Measurements from ENCODE around the gene CLPTM1L.
"Not testable (repeated sequence)": the region's sequence is repeated elsewhere in the genome, so short reads cannot be mapped to it uniquely, and the experiment has no call there.

The CLPTM1L gene

GRCh38 chr5:1282993-1283728 is 61.7 kb downstream of the CLPTM1L start:
- not testable (repeated sequence) for DNase-seq (ENCODE audit: low read depth)

GRCh38 chr5:1282131-1282992 is 62.5 kb downstream of the CLPTM1L start:
- no peak for TF ChIP-seq CTCF (IDR thresholded peaks at IDR 0.05; ENCODE audit: insufficient read depth, low read depth, low read length, missing control alignments)
- H3K4me3 ChIP-seq (ENCODE audit: low read length): no peak overlapping the region
- DNase-seq (ENCODE audit: low read depth): peak; percentile 56

More at GRCh38 chr5:1282993-1283728, 61.7 kb downstream of the CLPTM1L start:
- H3K4me3 ChIP-seq (ENCODE audit: low read length): not testable (repeated sequence)

GRCh38 chr5:1281038-1281882 is 63.6 kb downstream of the CLPTM1L start:
- H3K4me3 ChIP-seq (ENCODE audit: low read length): no peak overlapping the region
- DNase-seq (ENCODE audit: low read depth): no peak
- no peak for TF ChIP-seq CTCF (IDR thresholded peaks at IDR 0.05; ENCODE audit: insufficient read depth, low read depth, low read length, missing control alignments)

GRCh38 chr5:1280177-1281037 is 64.5 kb downstream of the CLPTM1L start:
- TF ChIP-seq CTCF (IDR thresholded peaks at IDR 0.05; ENCODE audit: insufficient read depth, low read depth, low read length, missing control alignments): no peak
- DNase-seq (ENCODE audit: low read depth): no peak
- no peak overlapping the region for H3K4me3 ChIP-seq (ENCODE audit: low read length)

- no peak for TF ChIP-seq CTCF (IDR thresholded peaks at IDR 0.05; ENCODE audit: insufficient read depth, low read depth, low read length, missing control alignments)
- no peak overlapping the region for H3K4me3 ChIP-seq (ENCODE audit: low read length)
- no peak for DNase-seq (ENCODE audit: low read depth)
These were observed 65.3 kb downstream of the CLPTM1L start for GRCh38 chr5:1279443-1280151.

- no peak overlapping the region for H3K4me3 ChIP-seq (ENCODE audit: low read length)
- no peak for TF ChIP-seq CTCF (IDR thresholded peaks at IDR 0.05; ENCODE audit: insufficient read depth, low read depth, low read length, missing control alignments)
- no peak for DNase-seq (ENCODE audit: low read depth)
These were observed 66.0 kb downstream of the CLPTM1L start for GRCh38 chr5:1278656-1279442.
